H1 (cell line): ENCODE measurements around the gene TMBIM1.

Experiments
- CTCF ChIP-seq, 3 experiments: IDR thresholded peaks; 1 replicate in 2 of 3; 2 replicates in 1 of 3; pipeline versions ENCODE4 v1.5.1 to v1.6.1; 2011; ENCODE audit warnings: low read length in 3 of 3, mild to moderate bottlenecking in 3 of 3, inconsistent platforms in 2 of 3, low read depth in 1 of 3, moderate library complexity in 1 of 3; ENCODE audit not compliant: insufficient read depth in 1 of 3; ENCODE audit errors: control extremely low read depth in 1 of 3
- EP300 ChIP-seq, 2 experiments: IDR thresholded peaks; 1 replicate in 1 of 2; 2 replicates in 1 of 2; pipeline ENCODE4 v1.6.1; 2011 to 2012; ENCODE audit warnings: low read depth in 2 of 2, low read length in 2 of 2, mild to moderate bottlenecking in 2 of 2, borderline replicate concordance in 1 of 2, inconsistent platforms in 1 of 2, moderate library complexity in 1 of 2

DNA sequence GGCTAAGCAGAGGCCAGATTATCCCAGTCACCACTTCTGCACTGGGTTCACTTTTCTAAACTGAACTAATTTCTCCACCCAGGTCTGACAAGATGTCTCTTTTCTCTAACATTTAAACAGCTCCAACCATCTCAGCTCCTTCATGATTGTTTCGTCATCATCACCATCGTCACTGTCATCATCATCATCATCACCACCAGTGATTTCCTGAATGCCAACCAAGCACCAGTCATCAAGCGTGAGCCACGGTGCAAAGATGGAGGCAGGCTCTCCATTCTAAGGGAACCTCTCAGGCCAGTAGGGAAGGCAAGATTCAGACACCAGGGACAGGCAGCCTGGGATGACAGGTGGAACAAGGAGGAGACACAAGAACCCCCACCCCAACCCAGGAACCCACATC is 25.5 kb upstream of the TMBIM1 start:
- TF ChIP-seq EP300 (IDR thresholded peaks at IDR 0.05; ENCODE audit: borderline replicate concordance in 1 of 2, low read depth in 2 of 2, low read length in 2 of 2) = no peak
- TF ChIP-seq CTCF (IDR thresholded peaks at IDR 0.05; ENCODE audit: control extremely low read depth in 1 of 3, insufficient read depth in 1 of 3, low read depth in 1 of 3, low read length in 3 of 3) = no peak
